HEK293 (cell line): Measurements from ENCODE around the gene ENC1.

Experiments
- CTCF ChIA-PET: fragments of 350-600 bp; formaldehyde crosslinking; extraction: SDS; loops from one replicate; lab custom pipeline; 2021; ENCODE audit warnings: antibody characterized with exemption; lab: Yijun Ruan, JAX
- POLR2A ChIA-PET: fragments of 300-600 bp; formaldehyde crosslinking; extraction: SDS; loops from one replicate; lab custom pipeline; 2020; ENCODE audit warnings: antibody characterized with exemption, inconsistent platforms; lab: Yijun Ruan, JAX
- H3K27ac ChIP-seq: fragments of 200-500 bp; sonication (Bioruptor generic); 2 replicates; pipeline ENCODE4 v1.5.1; 2014; ENCODE audit warnings: low read depth, low read length, control low read depth, inconsistent platforms; ENCODE audit errors: extremely low read depth
- H3K36me3 ChIP-seq, 2 experiments: fragments of 200-500 bp in 1 of 2; sonication (Bioruptor generic) in 1 of 2; 1 replicate in 1 of 2; 2 replicates in 1 of 2; pipeline ENCODE4 v1.5.1; 2014 to 2017; ENCODE audit warnings: inconsistent platforms in 2 of 2, low read length in 2 of 2; ENCODE audit not compliant: control insufficient read depth in 2 of 2, insufficient read depth in 1 of 2
- H3K4me1 ChIP-seq: fragments of 200-500 bp; sonication (Bioruptor generic); 2 replicates; pipeline ENCODE4 v1.5.1; 2014; ENCODE audit warnings: mild to moderate bottlenecking, low read length, inconsistent platforms; ENCODE audit not compliant: control insufficient read depth, insufficient read depth
- H3K4me3 ChIP-seq: 2 replicates; pipeline ENCODE4 v1.5.1; 2011; ENCODE audit warnings: low read depth, mild to moderate bottlenecking, control low read depth, low read length, moderate library complexity
- H3K9me3 ChIP-seq: fragments of 200-500 bp; sonication (Bioruptor generic); 2 replicates; pipeline ENCODE4 v1.5.1; 2014; ENCODE audit warnings: low read depth, low read length, inconsistent platforms; ENCODE audit not compliant: control insufficient read depth, insufficient read depth
- GLI2 ChIP-seq: fragments of 450-650 bp; formaldehyde crosslinking; IDR thresholded peaks from 2 replicates; pipeline ENCODE4; 2017; ENCODE audit warnings: missing biosample characterization, missing genetic modification characterization, low read depth, borderline replicate concordance
- GLIS2 ChIP-seq: fragments of 450-650 bp; formaldehyde crosslinking; IDR thresholded peaks from 2 replicates; pipeline ENCODE4 v1.5.1; 2016; ENCODE audit warnings: missing biosample characterization, missing genetic modification characterization
- SCRT2 ChIP-seq: fragments of 450-650 bp; formaldehyde crosslinking; IDR thresholded peaks from 2 replicates; pipeline ENCODE4 v1.5.1; 2016; ENCODE audit warnings: missing biosample characterization, missing genetic modification characterization
- YY2 ChIP-seq: fragments of 450-650 bp; formaldehyde crosslinking; IDR thresholded peaks from 2 replicates; pipeline ENCODE4 v1.5.1; 2016; ENCODE audit warnings: missing biosample characterization, missing genetic modification characterization
- ZNF155 ChIP-seq: fragments of 450-650 bp; formaldehyde crosslinking; IDR thresholded peaks from 2 replicates; pipeline ENCODE4 v1.5.1; 2016; ENCODE audit warnings: missing biosample characterization, missing genetic modification characterization
- ZNF214 ChIP-seq: fragments of 450-650 bp; formaldehyde crosslinking; IDR thresholded peaks from 2 replicates; pipeline ENCODE4 v1.5.1; 2017; ENCODE audit warnings: missing biosample characterization, mild to moderate bottlenecking, missing genetic modification characterization, borderline replicate concordance
- ZNF23 ChIP-seq: fragments of 450-650 bp; formaldehyde crosslinking; IDR thresholded peaks from 2 replicates; pipeline ENCODE4 v1.5.1; 2016; ENCODE audit warnings: missing biosample characterization, missing genetic modification characterization, borderline replicate concordance
- ZNF266 ChIP-seq: fragments of 450-650 bp; formaldehyde crosslinking; IDR thresholded peaks from 2 replicates; pipeline ENCODE4 v1.5.1; 2016; ENCODE audit warnings: missing biosample characterization, missing genetic modification characterization, low read depth
- ZNF292 ChIP-seq: fragments of 450-650 bp; formaldehyde crosslinking; IDR thresholded peaks from 2 replicates; pipeline ENCODE4 v1.5.1; 2016; ENCODE audit warnings: low read depth, missing biosample characterization, missing genetic modification characterization, borderline replicate concordance
- ZNF521 ChIP-seq: fragments of 450-650 bp; formaldehyde crosslinking; IDR thresholded peaks from 2 replicates; pipeline ENCODE4 v1.5.1; 2017; ENCODE audit warnings: missing biosample characterization, mild to moderate bottlenecking, missing genetic modification characterization
- ZNF560 ChIP-seq: fragments of 450-650 bp; formaldehyde crosslinking; IDR thresholded peaks from 2 replicates; pipeline ENCODE4 v1.5.1; 2017; ENCODE audit warnings: missing biosample characterization, missing genetic modification characterization, borderline replicate concordance
- ZNF596 ChIP-seq: fragments of 450-650 bp; IDR thresholded peaks from 2 replicates; pipeline ENCODE4 v1.5.0; 2018; ENCODE audit warnings: missing biosample characterization, mild to moderate bottlenecking, missing genetic modification characterization, moderate library complexity
- ZNF610 ChIP-seq: fragments of 450-650 bp; formaldehyde crosslinking; IDR thresholded peaks from 2 replicates; pipeline ENCODE4 v1.5.1; 2016; ENCODE audit warnings: missing biosample characterization, missing genetic modification characterization, borderline replicate concordance
- ZNF623 ChIP-seq: fragments of 450-650 bp; formaldehyde crosslinking; IDR thresholded peaks from 2 replicates; pipeline ENCODE4 v1.5.1; 2016; ENCODE audit warnings: missing biosample characterization, missing genetic modification characterization
- ZNF76 ChIP-seq: fragments of 450-650 bp; formaldehyde crosslinking; IDR thresholded peaks from 2 replicates; pipeline ENCODE4; 2016; ENCODE audit warnings: low read depth, missing biosample characterization, missing genetic modification characterization, borderline replicate concordance
- ZNF843 ChIP-seq: fragments of 450-650 bp; formaldehyde crosslinking; IDR thresholded peaks from 2 replicates; pipeline ENCODE4 v1.5.1; 2016; ENCODE audit warnings: missing biosample characterization, missing genetic modification characterization
- ZSCAN23 ChIP-seq: fragments of 450-650 bp; formaldehyde crosslinking; IDR thresholded peaks from 2 replicates; pipeline ENCODE4 v1.5.1; 2016; ENCODE audit warnings: missing biosample characterization, missing genetic modification characterization
- TF ChIP-seq, protein P1 (sequence below): fragments of 450-650 bp; formaldehyde crosslinking; IDR thresholded peaks from 2 replicates; pipeline ENCODE4 v1.5.1; 2016; ENCODE audit warnings: missing biosample characterization, missing genetic modification characterization
- TF ChIP-seq, protein P2 (sequence below): fragments of 450-650 bp; formaldehyde crosslinking; IDR thresholded peaks from 2 replicates; pipeline ENCODE4 v1.5.1; 2016; ENCODE audit warnings: missing biosample characterization, missing genetic modification characterization

Gene ENC1

DNA sequence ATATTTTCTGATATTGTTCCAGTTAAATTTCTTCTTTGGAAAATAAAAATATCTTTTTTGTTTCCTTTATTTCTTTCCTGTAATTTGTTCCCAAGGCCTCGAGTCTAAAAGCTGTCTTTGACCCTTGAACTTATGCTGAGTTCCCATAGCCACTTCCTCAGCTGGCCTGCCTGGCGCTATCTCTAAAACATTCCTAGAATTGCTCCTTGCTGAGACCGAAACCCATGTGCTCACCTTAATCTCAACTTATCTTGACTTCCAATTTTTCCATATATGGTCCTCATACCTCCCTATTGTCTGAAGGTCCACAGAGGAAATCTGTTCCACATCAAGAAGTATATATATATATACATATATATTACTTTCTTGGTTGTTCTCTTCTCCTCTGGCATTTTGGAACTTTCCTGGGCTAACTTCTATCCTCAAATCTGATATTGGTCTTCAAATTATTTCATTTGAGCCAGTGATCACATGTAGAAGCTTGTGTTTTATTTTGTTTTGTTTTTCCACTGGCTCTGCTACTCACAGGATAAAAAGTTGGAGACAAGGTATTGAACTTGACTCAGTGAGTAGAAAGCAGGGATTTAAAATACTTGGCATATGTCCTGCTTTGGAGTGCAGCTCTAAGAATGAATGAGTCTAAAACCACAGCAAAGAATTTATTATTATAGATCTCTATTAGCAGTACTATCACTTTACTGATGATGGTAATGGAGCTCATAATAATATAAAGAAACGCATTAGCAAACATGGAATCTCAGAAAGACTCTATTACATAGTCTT, 45.2 kb downstream of the ENC1 start (continued):
- TF ChIP-seq ZNF214 (tag by site-specific recombination) (no peak), GLIS2 (tag by site-specific recombination) (no peak)
- TF ChIP-seq, all 188 proteins: peak for 0

DNA sequence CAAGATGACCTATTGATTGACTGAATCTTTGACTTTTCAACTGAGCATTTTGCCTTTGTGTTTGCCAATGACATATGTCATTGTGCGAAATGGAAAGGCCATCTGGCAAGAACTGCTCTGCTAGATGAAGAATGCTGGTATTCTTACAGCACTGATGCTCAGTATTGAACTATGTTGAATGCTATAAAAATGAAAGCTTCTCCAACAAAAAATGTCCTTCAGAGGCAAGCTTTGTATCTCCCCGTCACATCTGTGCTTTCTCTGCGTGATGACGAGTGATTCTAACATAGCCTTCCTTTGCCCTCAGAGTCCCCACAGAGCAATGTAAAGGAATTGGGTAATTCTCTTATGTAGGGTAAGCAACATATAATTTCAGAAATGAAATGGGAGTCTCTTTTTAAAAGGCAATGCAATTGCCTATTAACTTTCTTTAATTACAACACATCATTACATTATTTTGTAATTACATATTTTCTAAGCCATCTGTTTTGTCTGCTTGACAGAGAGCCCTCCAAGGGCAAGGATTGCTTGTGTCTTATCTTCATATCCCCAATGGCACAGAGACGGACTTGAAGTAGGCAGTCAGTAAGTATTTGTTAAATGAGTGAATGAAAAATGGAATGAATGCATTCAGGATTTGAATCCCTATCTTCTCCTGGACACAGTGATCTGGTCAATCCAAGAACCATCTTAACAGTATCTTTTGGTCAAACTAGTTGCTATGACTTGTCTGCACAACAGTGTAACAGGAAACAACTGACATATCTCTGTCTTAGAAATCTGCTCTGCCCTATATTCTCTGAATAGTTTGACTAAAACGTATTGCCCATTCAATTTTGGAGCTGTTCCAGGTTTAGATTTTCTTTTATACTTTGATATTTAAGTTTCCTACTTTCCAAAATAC, 46.1 kb downstream of the ENC1 start:
- TF ChIP-seq ZSCAN23 (tag by site-specific recombination) (no peak), ZNF560 (tag by site-specific recombination) (no peak), YY2 (tag by site-specific recombination) (no peak), SCRT2 (no peak)
- CTCF ChIA-PET = interaction anchor here (0.6 to 1.2 kb wide), 4 partner anchors 38 to 242 kb away, joined by 3 read pairs; no protein-coding TSS in a partner anchor
- POLR2A ChIA-PET = interaction anchor here (1.4 kb wide), 1 partner anchor 46 kb away, joined by 5 read pairs; the partner anchor contains the start of gene ENC1
- no peaks in the 10 kb centered on the region for H3K4me1 ChIP-seq
- no peak overlapping the region for H3K4me3 ChIP-seq
- H3K36me3 ChIP-seq = no peaks in the 10 kb centered on the region
- no peak overlapping the region for H3K27ac ChIP-seq
- no peaks in the 10 kb centered on the region for H3K9me3 ChIP-seq

DNA sequence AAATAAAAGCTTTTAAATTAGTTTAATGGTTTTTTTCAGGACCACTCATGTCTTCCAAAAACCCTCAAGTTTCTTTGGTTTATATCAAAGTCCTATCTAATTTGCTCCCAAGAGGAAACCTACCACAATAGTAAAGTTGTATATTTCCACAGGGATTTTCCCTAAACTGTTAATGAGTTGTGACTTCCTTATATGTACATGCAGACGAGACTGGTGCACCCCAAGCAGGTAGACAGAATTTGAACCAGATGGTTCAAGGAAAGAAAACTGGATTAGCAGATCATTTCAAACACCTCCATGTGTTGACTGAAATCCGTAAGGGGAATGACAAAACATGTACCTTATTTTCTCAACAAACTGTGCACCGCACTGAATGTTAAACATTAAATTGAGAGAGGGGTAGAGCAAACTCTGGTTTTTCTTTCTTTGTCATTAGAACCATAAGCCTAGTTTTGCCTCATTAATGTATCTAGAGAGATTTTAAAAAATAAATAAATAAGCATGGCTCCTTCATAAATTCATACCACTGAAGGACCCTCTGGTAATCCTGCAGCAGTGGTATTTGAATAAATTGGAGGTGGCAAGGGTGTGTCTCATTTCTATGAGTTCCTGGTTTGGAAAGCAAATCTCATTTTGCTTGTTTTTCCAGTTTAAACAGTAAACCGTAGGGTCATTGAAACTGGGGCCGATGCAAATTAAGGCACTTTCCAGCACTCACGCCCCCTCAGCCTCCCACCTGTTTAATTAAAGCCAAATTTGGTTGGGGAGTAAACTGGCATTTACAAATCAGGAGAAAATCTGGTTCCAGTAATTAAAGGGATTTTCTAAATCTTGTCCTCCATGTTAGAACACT, 51.1 kb downstream of the ENC1 start:
- H3K36me3 ChIP-seq = no peaks in the 10 kb centered on the region
- POLR2A ChIA-PET = no interaction called here
- CTCF ChIA-PET = no interaction called here
- no peaks in the 10 kb centered on the region for H3K9me3 ChIP-seq
- no peak overlapping the region for H3K27ac ChIP-seq
- no peak overlapping the region for H3K4me3 ChIP-seq
- H3K4me1 ChIP-seq = no peaks in the 10 kb centered on the region
- TF ChIP-seq ZNF596 (no peak), ZNF266 (no peak), ZNF155 (tag by site-specific recombination) (no peak), ZNF623 (tag by site-specific recombination) (no peak), GLI2 (tag by site-specific recombination) (no peak), ZNF76 (tag by site-specific recombination) (no peak), ZNF292 (tag by site-specific recombination) (no peak), ZNF843 (tag by site-specific recombination) (no peak), ZNF610 (tag by site-specific recombination) (no peak), ZNF521 (tag by site-specific recombination) (no peak), ZNF23 (no peak)
- TF ChIP-seq, protein P1, sequence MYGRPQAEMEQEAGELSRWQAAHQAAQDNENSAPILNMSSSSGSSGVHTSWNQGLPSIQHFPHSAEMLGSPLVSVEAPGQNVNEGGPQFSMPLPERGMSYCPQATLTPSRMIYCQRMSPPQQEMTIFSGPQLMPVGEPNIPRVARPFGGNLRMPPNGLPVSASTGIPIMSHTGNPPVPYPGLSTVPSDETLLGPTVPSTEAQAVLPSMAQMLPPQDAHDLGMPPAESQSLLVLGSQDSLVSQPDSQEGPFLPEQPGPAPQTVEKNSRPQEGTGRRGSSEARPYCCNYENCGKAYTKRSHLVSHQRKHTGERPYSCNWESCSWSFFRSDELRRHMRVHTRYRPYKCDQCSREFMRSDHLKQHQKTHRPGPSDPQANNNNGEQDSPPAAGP (tag by site-specific recombination) = no peak
- TF ChIP-seq, protein P2, sequence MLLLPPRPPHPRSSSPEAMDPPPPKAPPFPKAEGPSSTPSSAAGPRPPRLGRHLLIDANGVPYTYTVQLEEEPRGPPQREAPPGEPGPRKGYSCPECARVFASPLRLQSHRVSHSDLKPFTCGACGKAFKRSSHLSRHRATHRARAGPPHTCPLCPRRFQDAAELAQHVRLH (tag by site-specific recombination) = no peak
